ENCODE data around the gene KY.

KY gene, protein sequence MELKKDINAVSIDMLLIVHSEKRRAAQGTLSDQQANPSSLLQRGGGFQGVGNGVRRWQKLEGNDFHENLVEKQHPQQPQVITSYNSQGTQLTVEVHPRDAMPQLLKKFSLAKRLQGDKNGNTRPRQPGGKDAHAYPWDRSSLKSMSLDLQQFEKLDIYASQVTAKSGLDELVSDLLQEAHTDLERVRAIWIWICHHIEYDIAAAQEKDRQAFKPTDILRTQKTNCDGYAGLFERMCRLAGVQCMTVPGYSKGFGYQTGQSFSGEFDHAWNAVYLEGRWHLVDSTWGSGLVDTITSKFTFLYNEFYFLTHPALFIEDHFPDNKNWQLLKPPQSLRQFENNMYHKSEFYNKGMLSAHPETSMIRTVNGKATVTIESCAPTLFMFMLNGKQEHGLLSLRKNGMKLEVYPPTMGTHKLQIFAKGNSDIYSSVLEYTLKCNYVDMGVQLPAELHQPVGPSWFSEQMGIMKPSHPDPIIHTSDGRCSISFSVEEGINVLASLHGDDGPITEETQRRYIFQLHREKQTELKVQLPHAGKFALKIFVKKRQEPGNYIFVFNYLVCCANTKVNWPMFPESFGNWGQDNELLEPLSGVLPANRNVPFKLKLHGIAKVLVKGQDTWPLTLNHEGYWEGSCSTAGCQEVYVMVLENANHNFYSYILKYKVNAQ

DNA sequence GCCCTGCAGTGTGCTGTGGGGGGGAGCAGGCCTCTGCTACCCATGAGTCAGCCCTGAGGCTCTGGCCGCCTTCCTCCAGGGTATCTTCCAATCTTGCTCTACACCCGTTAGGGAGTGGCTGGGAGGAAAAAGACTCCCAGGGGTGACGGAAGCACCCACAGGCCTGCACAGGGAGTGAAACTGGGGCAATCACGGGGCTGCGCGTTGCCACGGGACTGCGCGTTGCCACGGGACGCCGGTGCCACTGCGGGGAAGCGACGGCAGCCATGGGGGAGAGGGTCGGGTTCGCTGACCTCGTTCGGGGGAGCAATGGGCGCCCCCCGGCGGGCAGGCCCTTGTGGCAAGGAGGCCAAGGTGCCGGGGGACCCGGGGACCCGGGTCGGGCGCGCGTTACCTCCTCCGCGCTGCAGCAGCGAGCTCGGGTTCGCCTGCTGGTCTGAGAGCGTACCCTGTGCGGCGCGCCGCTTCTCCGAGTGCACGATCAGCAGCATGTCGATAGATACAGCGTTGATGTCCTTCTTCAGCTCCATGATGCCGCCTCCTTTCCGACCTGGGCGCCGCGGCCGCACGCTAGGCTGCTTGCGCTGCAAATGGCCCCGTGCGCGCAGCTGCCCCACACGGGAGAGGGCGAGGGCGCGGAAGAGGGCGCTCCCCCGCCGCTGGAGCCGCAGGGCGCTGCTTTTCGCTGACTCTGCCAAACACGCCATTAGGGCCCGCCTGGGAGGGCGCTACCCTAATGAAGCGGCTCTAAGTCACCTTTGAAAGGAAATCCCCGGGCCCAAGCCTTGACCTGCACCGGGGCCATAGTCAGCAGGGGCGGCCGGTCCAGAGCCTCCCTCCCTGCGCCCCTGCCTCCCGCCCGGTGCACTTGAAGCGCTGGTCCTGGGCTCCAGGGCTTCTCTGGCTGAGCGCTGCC, at the start of gene KY:
Gene KY, minus strand, starts transcription at position 592 of the 916 bp plus-strand sequence. Its CDS starts 62 bp downstream, at position 530.
- Histone ChIP-seq H3K27ac (ENCODE audit: low read depth, low read length) (peak within 1 kb of the TSS; percentile 74), H3K36me3 (ENCODE audit: insufficient read depth, low read length) (no peaks in the 10 kb centered on the region), H3K4me3 (ENCODE audit: low read depth in 1 of 2, low read length in 2 of 2) (peak within 1 kb of the TSS; percentile 39 to 62), H3K27me3 (ENCODE audit: control insufficient read depth in 1 of 2, insufficient read depth in 2 of 2, low read length in 2 of 2) (no peaks in the 10 kb centered on the region), H3K4me1 (ENCODE audit: insufficient read depth, low read length) (peaks cover 6% of the 10 kb centered on the region), H3K9me3 (ENCODE audit: low read length) (no peaks in the 10 kb centered on the region), H3K9ac (ENCODE audit: low read length) (no peak within 1 kb of the TSS)

DNA sequence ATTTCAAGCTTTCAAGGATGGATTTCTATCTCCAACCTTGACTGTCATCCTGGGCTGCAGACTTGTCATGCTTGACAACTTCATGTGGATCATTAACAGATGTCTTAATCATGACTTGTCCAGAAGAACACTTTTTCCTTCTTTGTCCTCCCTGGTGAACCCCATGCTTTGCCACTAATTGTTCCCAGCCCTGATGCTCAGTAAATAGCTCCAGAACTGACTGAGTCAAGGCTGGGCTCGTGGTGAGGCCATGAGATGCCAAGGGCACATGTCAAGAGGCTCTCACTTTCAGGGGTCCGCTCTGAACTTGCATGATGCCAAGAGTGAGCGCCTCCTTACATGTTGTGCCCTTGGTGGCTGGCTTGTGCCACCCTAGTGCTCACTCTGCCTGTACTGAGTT, 48.9 kb upstream of the KY start:
- H3K9me3 ChIP-seq (ENCODE audit: low read length): no peaks in the 10 kb centered on the region
- H3K27me3 ChIP-seq (ENCODE audit: control insufficient read depth in 1 of 2, insufficient read depth in 2 of 2, low read length in 2 of 2): no peaks in the 10 kb centered on the region
- H3K27ac ChIP-seq (ENCODE audit: low read depth, low read length): no peak overlapping the region
- H3K4me3 ChIP-seq (ENCODE audit: low read depth in 1 of 2, low read length in 2 of 2): no peak overlapping the region
- no peak overlapping the region for H3K9ac ChIP-seq (ENCODE audit: low read length)
- peaks cover 34% of the 10 kb centered on the region for H3K4me1 ChIP-seq (ENCODE audit: insufficient read depth, low read length)
- H3K36me3 ChIP-seq (ENCODE audit: insufficient read depth, low read length): no peaks in the 10 kb centered on the region

DNA sequence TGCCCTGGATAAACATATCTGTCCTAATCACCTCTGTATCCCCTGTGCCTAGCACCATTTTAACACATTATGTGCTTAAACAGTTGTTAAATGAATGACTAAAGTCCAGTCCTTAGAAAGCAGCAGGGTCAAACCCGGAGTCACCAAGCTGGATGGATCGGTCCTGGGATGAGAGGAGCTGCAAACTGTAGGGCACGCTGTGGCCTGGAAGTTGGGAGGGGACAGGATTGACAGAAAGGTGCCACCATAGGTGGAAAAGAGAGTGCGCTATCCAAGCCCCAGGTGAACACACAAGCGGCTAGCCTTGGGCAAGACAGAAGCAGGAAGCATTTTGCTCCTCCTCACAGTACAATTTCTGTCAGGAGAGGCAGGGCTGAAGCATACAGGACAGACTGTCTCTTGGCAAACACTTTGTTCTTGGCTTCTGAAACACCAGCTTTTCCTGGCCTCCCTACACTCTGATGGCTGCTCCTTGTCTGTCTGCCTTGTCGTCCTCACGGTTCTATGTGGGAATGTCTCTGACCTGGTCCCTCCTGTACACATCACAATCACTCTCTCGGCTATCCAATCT, 48.4 kb upstream of the KY start:
- no peaks in the 10 kb centered on the region for H3K9me3 ChIP-seq (ENCODE audit: low read length)

DNA sequence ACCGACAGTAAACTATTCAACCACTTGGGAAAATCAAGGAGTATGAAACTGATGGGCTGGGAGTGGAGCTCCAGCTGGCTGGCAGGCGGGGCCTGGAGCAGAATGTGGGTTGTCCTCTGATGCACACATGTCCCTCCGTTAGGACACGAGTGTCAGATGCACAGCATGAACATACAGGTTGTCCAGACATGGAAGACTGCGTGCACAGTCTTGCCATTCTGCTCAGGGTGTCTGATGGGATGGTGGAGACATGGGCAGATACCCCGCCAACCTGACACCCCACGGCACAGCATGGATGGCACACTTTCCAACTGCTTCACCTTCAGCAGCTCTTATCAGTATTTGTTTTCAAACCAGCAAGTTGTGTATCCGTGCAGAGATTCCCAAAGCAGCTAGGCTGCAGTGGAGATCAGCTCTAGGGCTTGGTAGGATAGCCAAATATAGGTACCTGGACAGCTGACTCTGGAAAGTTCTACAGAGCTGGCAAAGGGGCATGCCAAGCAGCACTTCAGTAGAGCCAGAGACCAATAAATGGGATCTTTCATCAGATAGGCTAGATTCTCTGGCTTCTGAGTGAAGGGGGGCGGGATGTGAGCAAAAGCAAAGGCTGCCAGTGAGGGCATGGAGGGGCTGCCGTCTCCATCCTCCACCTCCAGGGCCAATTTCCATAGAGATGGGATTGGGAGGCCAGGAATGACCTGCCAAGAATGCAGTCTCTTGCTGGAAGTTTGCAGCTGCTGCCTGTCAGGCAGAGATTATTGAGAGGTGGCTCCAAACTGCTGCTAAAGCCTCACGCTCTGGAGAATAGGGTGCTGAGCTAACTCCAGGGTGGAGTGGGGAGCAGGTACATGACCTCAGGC, 47.2 kb upstream of the KY start:
- Histone ChIP-seq H3K27ac (ENCODE audit: low read depth, low read length) (no peak overlapping the region), H3K27me3 (ENCODE audit: control insufficient read depth in 1 of 2, insufficient read depth in 2 of 2, low read length in 2 of 2) (no peaks in the 10 kb centered on the region), H3K36me3 (ENCODE audit: insufficient read depth, low read length) (no peaks in the 10 kb centered on the region), H3K9ac (ENCODE audit: low read length) (no peak overlapping the region), H3K9me3 (ENCODE audit: low read length) (no peaks in the 10 kb centered on the region), H3K4me1 (ENCODE audit: insufficient read depth, low read length) (peaks cover 46% of the 10 kb centered on the region), H3K4me3 (ENCODE audit: low read depth in 1 of 2, low read length in 2 of 2) (no peak overlapping the region)

More for the DNA sequence above, 48.4 kb upstream of the KY start:
- H3K4me1 ChIP-seq (ENCODE audit: insufficient read depth, low read length): peaks cover 39% of the 10 kb centered on the region
- H3K27ac ChIP-seq (ENCODE audit: low read depth, low read length): no peak overlapping the region
- no peak overlapping the region for H3K4me3 ChIP-seq (ENCODE audit: low read depth in 1 of 2, low read length in 2 of 2)
- no peak overlapping the region for H3K9ac ChIP-seq (ENCODE audit: low read length)
- H3K36me3 ChIP-seq (ENCODE audit: insufficient read depth, low read length): no peaks in the 10 kb centered on the region
- no peaks in the 10 kb centered on the region for H3K27me3 ChIP-seq (ENCODE audit: control insufficient read depth in 1 of 2, insufficient read depth in 2 of 2, low read length in 2 of 2)

DNA sequence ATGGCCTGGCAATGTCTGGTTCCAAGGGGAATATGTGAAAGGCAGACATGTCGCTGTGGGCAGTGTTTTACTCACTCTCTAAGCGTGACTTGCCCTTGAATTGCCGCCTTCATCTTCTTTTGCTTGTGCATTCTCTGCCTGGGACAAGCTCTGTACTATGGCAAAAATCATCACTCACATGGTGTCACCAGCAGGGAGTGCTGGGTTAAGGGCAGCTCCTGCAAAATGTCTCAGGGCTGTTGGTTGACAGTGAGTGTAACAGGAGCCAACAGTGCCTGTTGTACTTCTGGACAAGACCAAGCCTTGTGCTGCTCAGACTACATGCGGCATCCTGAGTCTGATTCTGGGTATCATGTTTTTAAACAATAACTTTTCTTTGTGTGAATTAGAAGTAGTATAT, 45.3 kb upstream of the KY start:
- Histone ChIP-seq H3K36me3 (ENCODE audit: insufficient read depth, low read length) (no peaks in the 10 kb centered on the region), H3K27ac (ENCODE audit: low read depth, low read length) (no peak overlapping the region), H3K9ac (ENCODE audit: low read length) (no peak overlapping the region), H3K9me3 (ENCODE audit: low read length) (no peaks in the 10 kb centered on the region), H3K27me3 (ENCODE audit: control insufficient read depth in 1 of 2, insufficient read depth in 2 of 2, low read length in 2 of 2) (no peaks in the 10 kb centered on the region), H3K4me1 (ENCODE audit: insufficient read depth, low read length) (peaks cover 46% of the 10 kb centered on the region), H3K4me3 (ENCODE audit: low read depth in 1 of 2, low read length in 2 of 2) (no peak overlapping the region)

DNA sequence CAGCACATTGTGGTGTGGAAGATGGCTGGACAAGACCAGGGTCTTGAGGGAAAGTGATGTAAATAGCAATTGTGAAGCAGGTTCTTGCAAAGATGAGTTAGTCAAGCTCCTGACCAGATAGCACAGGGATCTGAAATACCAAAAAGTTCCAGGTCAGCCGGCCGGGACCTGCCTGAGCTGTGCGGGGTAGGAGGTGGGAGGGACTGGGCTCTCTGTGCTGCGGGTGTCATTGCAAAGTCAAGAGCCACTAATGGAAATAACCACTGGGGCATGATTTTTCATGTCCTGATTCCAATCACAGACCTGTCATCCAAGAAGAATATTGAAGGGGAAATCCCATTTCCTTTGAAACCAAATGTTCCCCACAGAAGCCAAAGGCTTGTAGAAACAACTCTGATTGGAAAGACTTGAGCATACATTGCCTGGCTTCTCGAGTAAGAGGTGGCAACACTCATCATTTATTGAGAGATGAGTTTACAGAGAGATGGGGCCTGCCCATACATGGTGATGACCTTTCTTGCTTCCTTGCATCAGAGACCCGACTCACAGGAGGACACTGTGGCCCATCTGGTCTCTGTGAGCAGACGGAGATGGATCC, 44.2 kb upstream of the KY start:
- H3K9ac ChIP-seq (ENCODE audit: low read length): no peak overlapping the region
- H3K9me3 ChIP-seq (ENCODE audit: low read length): no peaks in the 10 kb centered on the region
- H3K4me3 ChIP-seq (ENCODE audit: low read depth in 1 of 2, low read length in 2 of 2): no peak overlapping the region
- H3K27me3 ChIP-seq (ENCODE audit: control insufficient read depth in 1 of 2, insufficient read depth in 2 of 2, low read length in 2 of 2): no peaks in the 10 kb centered on the region
- H3K4me1 ChIP-seq (ENCODE audit: insufficient read depth, low read length): peaks cover 46% of the 10 kb centered on the region
- H3K27ac ChIP-seq (ENCODE audit: low read depth, low read length): no peak overlapping the region
- no peaks in the 10 kb centered on the region for H3K36me3 ChIP-seq (ENCODE audit: insufficient read depth, low read length)

DNA sequence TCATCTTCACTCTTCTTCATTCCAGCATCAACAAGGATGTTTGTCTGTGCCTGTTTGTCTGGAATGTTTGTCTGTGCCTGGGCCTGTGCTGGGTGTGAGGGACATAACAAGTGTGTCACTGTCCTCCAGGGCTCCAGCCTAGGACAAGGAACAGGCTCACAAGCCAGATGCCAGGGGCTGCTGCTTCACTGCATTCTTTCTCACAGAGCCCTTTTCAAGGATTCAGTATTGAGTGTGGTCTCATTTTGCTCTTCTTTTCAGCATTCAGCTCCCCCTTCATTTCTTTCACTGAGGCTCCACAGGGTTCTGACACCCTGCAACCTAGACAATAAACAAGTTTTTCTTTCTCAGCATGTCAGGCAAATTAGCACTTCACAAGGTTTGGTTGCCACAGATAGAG, 43.6 kb upstream of the KY start:
- no peaks in the 10 kb centered on the region for H3K36me3 ChIP-seq (ENCODE audit: insufficient read depth, low read length)
- no peaks in the 10 kb centered on the region for H3K27me3 ChIP-seq (ENCODE audit: control insufficient read depth in 1 of 2, insufficient read depth in 2 of 2, low read length in 2 of 2)
- H3K27ac ChIP-seq (ENCODE audit: low read depth, low read length): no peak overlapping the region
- H3K4me3 ChIP-seq (ENCODE audit: low read depth in 1 of 2, low read length in 2 of 2): no peak overlapping the region
- no peak overlapping the region for H3K9ac ChIP-seq (ENCODE audit: low read length)
- no peaks in the 10 kb centered on the region for H3K9me3 ChIP-seq (ENCODE audit: low read length)
- H3K4me1 ChIP-seq (ENCODE audit: insufficient read depth, low read length): peaks cover 46% of the 10 kb centered on the region

DNA sequence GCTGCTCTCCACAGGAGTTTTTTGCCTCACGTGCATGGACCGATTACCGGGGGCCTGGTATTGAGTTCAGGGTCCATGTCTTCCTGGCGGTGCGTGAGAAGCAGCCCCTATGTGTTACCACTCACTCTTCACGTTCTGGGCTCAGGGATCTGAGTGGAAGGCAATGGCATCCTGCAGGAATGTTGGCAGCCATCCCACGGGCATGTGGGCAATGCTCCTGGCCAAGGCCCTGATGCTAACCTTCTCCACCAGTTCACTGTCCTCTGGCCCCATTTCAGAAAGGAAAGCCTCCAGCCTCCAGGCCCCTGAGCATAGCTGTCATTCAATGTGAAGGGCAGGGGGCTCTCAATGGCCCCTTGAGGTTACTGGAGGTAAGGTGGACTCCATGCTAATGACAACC, 43.0 kb upstream of the KY start:
- Histone ChIP-seq H3K36me3 (ENCODE audit: insufficient read depth, low read length) (no peaks in the 10 kb centered on the region), H3K27me3 (ENCODE audit: control insufficient read depth in 1 of 2, insufficient read depth in 2 of 2, low read length in 2 of 2) (no peaks in the 10 kb centered on the region), H3K9me3 (ENCODE audit: low read length) (no peaks in the 10 kb centered on the region), H3K4me1 (ENCODE audit: insufficient read depth, low read length) (peaks cover 40% of the 10 kb centered on the region), H3K4me3 (ENCODE audit: low read depth in 1 of 2, low read length in 2 of 2) (no peak overlapping the region), H3K9ac (ENCODE audit: low read length) (no peak overlapping the region), H3K27ac (ENCODE audit: low read depth, low read length) (no peak overlapping the region)

DNA sequence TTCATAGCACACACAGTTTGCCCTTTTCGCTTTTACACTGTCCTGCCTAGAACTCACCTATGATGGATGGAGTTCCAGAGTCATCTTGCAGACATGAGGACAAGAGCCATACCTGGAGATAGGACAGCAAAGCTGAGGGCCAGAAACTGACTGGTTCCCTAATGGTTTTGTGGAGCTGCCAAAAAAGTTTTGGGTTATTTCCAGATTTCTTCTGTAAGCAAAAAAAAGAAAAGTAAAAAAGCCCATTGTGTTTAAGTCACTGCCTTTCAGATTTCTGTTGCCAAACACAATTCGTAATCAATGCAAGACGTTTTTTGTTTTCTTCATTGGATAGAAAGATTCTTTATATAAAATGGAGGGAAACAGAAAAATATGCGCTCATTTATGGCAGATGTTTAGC, 42.4 kb upstream of the KY start:
- no peaks in the 10 kb centered on the region for H3K36me3 ChIP-seq (ENCODE audit: insufficient read depth, low read length)
- H3K4me3 ChIP-seq (ENCODE audit: low read depth in 1 of 2, low read length in 2 of 2): no peak overlapping the region
- no peak overlapping the region for H3K27ac ChIP-seq (ENCODE audit: low read depth, low read length)
- H3K9me3 ChIP-seq (ENCODE audit: low read length): no peaks in the 10 kb centered on the region
- no peaks in the 10 kb centered on the region for H3K27me3 ChIP-seq (ENCODE audit: control insufficient read depth in 1 of 2, insufficient read depth in 2 of 2, low read length in 2 of 2)
- no peak overlapping the region for H3K9ac ChIP-seq (ENCODE audit: low read length)
- H3K4me1 ChIP-seq (ENCODE audit: insufficient read depth, low read length): peaks cover 34% of the 10 kb centered on the region

DNA sequence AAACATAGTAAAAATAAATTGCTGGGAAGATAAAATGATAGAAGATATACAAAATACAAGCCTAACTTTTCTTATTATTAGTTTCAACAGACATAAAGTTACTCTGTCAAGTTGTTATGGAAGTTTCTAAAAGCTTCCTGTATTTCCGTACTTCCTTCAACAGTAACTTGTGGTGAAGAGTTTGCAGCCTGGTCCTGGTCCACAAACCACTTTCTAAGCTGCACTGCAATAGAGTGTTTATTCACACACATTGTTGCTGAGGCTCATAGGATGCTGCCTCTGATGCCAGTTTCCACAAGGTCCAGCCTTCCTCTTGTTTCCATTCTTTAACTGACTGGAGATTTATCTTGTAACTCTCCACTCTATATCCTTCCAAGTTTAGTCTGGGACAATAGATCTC, 39.4 kb upstream of the KY start:
- H3K36me3 ChIP-seq (ENCODE audit: insufficient read depth, low read length): no peaks in the 10 kb centered on the region
- H3K4me1 ChIP-seq (ENCODE audit: insufficient read depth, low read length): peaks cover 16% of the 10 kb centered on the region
- H3K9me3 ChIP-seq (ENCODE audit: low read length): no peaks in the 10 kb centered on the region
- H3K9ac ChIP-seq (ENCODE audit: low read length): no peak overlapping the region
- no peak overlapping the region for H3K4me3 ChIP-seq (ENCODE audit: low read depth in 1 of 2, low read length in 2 of 2)
- no peaks in the 10 kb centered on the region for H3K27me3 ChIP-seq (ENCODE audit: control insufficient read depth in 1 of 2, insufficient read depth in 2 of 2, low read length in 2 of 2)
- H3K27ac ChIP-seq (ENCODE audit: low read depth, low read length): no peak overlapping the region
